K562 (cell line): ENCODE data around the gene HAX1. TPM values are rescaled to one million over a fixed set of nuclear protein-coding genes. Genes with fewer than 3 reads are reported as not detected.
A peak's percentile ranks its signal among the peaks of the same experiment; 100 is the strongest.

ENCODE experiments used
- EP300 ChIP-seq: IDR thresholded peaks from 2 replicates; pipeline ENCODE4 v1.6.1; 2012; ENCODE audit warnings: low read length, improper control_type of control experiment
- FOXA1 ChIP-seq: fragments of 450-650 bp; IDR thresholded peaks from 2 replicates; pipeline ENCODE4 v1.6.1; 2016; ENCODE audit warnings: mild to moderate bottlenecking, borderline replicate concordance
- FUS ChIP-seq: fragments of 200-400 bp; formaldehyde crosslinking; optimal IDR thresholded peaks from 2 replicates; pipeline ENCODE3; 2017; ENCODE audit warnings: low read depth, low read length
- ILF3 ChIP-seq: fragments of 450-650 bp; IDR thresholded peaks from 2 replicates; pipeline ENCODE4 v1.6.1; 2018; ENCODE audit warnings: antibody characterized with exemption, mild to moderate bottlenecking, moderate library complexity, borderline replicate concordance
- KLF13 ChIP-seq: fragments of 450-650 bp; IDR thresholded peaks from 2 replicates; pipeline ENCODE4 v1.6.1; 2016; ENCODE audit warnings: missing genetic modification characterization, low read depth, mild to moderate bottlenecking, missing compliant biosample characterization, moderate library complexity, borderline replicate concordance
- MCM2 ChIP-seq: fragments of 450-650 bp; IDR thresholded peaks from 2 replicates; pipeline ENCODE4 v1.6.1; 2017; ENCODE audit warnings: low read depth, mild to moderate bottlenecking
- PATZ1 ChIP-seq: fragments of 250-450 bp; sonication (Bioruptor Pico); IDR thresholded peaks from 2 replicates; pipeline ENCODE4 v1.5.0; 2020; ENCODE audit warnings: mild to moderate bottlenecking, borderline replicate concordance
- RAD51 ChIP-seq: fragments of 450-650 bp; IDR thresholded peaks from 2 replicates; pipeline ENCODE4 v1.7.1; 2016; ENCODE audit warnings: low read depth, mild to moderate bottlenecking, borderline replicate concordance
- REST ChIP-seq, 2 experiments: fragments of 450-650 bp; formaldehyde crosslinking in 1 of 2; IDR thresholded peaks; 2 replicates each; pipeline versions ENCODE4 v1.4.0 to v1.6.1; 2014 to 2020; ENCODE audit warnings: mild to moderate bottlenecking in 2 of 2, borderline replicate concordance in 1 of 2, low read depth in 1 of 2
- SAFB2 ChIP-seq: fragments of 200-400 bp; formaldehyde crosslinking; IDR thresholded peaks from 2 replicates; pipeline ENCODE4 v1.6.1; 2018; ENCODE audit warnings: borderline replicate concordance, low read length, low read depth, moderate library complexity; ENCODE audit not compliant: severe bottlenecking
- U2AF1 ChIP-seq: fragments of 200-400 bp; formaldehyde crosslinking; optimal IDR thresholded peaks from 2 replicates; pipeline ENCODE3; 2017; ENCODE audit warnings: mild to moderate bottlenecking, low read depth, low read length, moderate library complexity
- polyA plus RNA-seq, 8 experiments: library from polyadenylated mRNA; depleted of rRNA in 4 of 8; stranded (reverse) in 5 of 8; unstranded in 3 of 8; fragments of >200 nt; fragmentation: Nextera tagmentation in 2 of 8; fragmentation: Illumina TruSeq in 1 of 8; extraction: Ambion mirVana in 2 of 8; extraction: Trizol in 1 of 8; gene quantifications; 2 replicates each; pipeline versions ENCODE4 v1.2.1 to v1.2.3, GENCODE V29; 2011 to 2014; ENCODE audit warnings: inconsistent platforms in 1 of 8, missing spikeins in 1 of 8
- total RNA-seq, 7 experiments: library from RNA; depleted of rRNA in 6 of 7; stranded (reverse); fragments of >200 nt in 6 of 7; fragmentation: Illumina TruSeq in 2 of 7; extraction: Trizol in 2 of 7; gene quantifications; 2 replicates each; pipeline versions ENCODE4 v1.2.1 to v1.2.3, GENCODE V29; 2011 to 2021; ENCODE audit warnings: low replicate concordance in 1 of 7

The HAX1 gene
- total and polyA plus RNA-seq, 9 of the 15 experiments (the other 6 are each of a cell fraction or from before 2014, with no cell fraction given) = 143 to 492 (median 234) TPM

GRCh38 chr1:154272217-154272998 is at the start of gene HAX1 (continued):
- no peak for TF ChIP-seq MCM2
- no peak for TF ChIP-seq ILF3
- TF ChIP-seq EP300 = peak; percentile 58
- no peak for TF ChIP-seq U2AF1
- peak; percentile 90 for TF ChIP-seq REST (IDR thresholded peaks at IDR 0.05; ENCODE audit: borderline replicate concordance)
- peak; percentile 57; the same call in 1 of the 2 replicates for TF ChIP-seq REST (CRISPR knock-in tag; IDR thresholded peaks at IDR 0.05; ENCODE audit: low read depth)
- TF ChIP-seq KLF13 = peak; percentile 97
- no peak for TF ChIP-seq FUS
- TF ChIP-seq SAFB2 = no peak
- no peak for TF ChIP-seq PATZ1 (CRISPR knock-in tag)
- TF ChIP-seq RAD51 = no peak
- no peak for TF ChIP-seq FOXA1
